Esophagus (tissue), 2 donors: ENCODE results near the gene NR4A3. TPM values are rescaled to one million over a fixed set of nuclear protein-coding genes. Genes with fewer than 3 reads are reported as not detected.

Experiments used
- polyA plus RNA-seq, 2 donors: library from polyadenylated mRNA; stranded (reverse); fragments of 200-250 nt; gene quantifications; one replicate each; pipeline ENCODE4 v1.2.3, GENCODE V29; 2013
- donor health status: healthy with polysubstance abuse.
- donor health status: Bipolar disorder and iron deficiency.

The NR4A3 gene
- polyA plus RNA-seq, 2 donors: 0.29 to 0.33 TPM

Other genes starting within 250 kb of the NR4A3 start
- gene STX17, start 84.8 kb downstream of the NR4A3 start, polyA plus RNA-seq: 1 to 10 TPM; 7.0 to 8.1 TPM